Spleen (tissue), 11 donors: Measurements from ENCODE around the gene RNF224. TPM values are rescaled to one million over a fixed set of nuclear protein-coding genes. Genes with fewer than 3 reads are reported as not detected.
A peak's percentile ranks its signal among the peaks of the same experiment; 100 is the strongest.

Experiments used
- DNase-seq: peaks from one replicate; pipeline ENCODE4 v3.0.0-alpha.2; 2020
- H3K27ac ChIP-seq, 8 donors: fragments of 200-600 bp; sonication (generic) in 7 of 8; 1 replicate in 4 of 8; 2 replicates in 4 of 8; pipeline versions ENCODE4 v1.5.0 to v1.8.0; 2016 to 2021; ENCODE audit warnings: inconsistent platforms in 4 of 8, mild to moderate bottlenecking in 4 of 8, moderate library complexity in 1 of 8
- H3K27me3 ChIP-seq, 7 donors: fragments of 200-600 bp; sonication (generic) in 6 of 7; replicated peaks in 1 of 7; 1 replicate in 4 of 7; 2 replicates in 3 of 7; pipeline versions ENCODE4 v1.5.0 to v1.8.0; 2016 to 2021; ENCODE audit warnings: inconsistent platforms in 3 of 7, mild to moderate bottlenecking in 1 of 7
- H3K36me3 ChIP-seq, 6 donors: fragments of 200-600 bp; sonication (generic) in 5 of 6; 1 replicate in 4 of 6; 2 replicates in 2 of 6; pipeline versions ENCODE4 v1.5.0 to v1.8.0; 2016 to 2021; ENCODE audit warnings: inconsistent platforms in 2 of 6
- H3K4me1 ChIP-seq, 6 donors: fragments of 200-600 bp; sonication (generic) in 5 of 6; 1 replicate in 3 of 6; 2 replicates in 3 of 6; pipeline versions ENCODE4 v1.5.0 to v1.8.0; 2016 to 2021; ENCODE audit warnings: inconsistent platforms in 3 of 6
- H3K4me3 ChIP-seq, 8 donors: fragments of 200-600 bp; sonication (generic) in 7 of 8; 1 replicate in 4 of 8; 2 replicates in 4 of 8; pipeline versions ENCODE4 v1.5.0 to v1.8.0; 2016 to 2021; ENCODE audit warnings: inconsistent platforms in 4 of 8, mild to moderate bottlenecking in 4 of 8, moderate library complexity in 2 of 8
- H3K9me3 ChIP-seq, 8 donors: fragments of 200-600 bp; sonication (generic) in 7 of 8; 1 replicate in 4 of 8; 2 replicates in 4 of 8; pipeline versions ENCODE4 v1.5.0 to v1.8.0; 2016 to 2021; ENCODE audit warnings: inconsistent platforms in 4 of 8
- POLR2A ChIP-seq, 3 donors: fragments of 450-650 bp; IDR thresholded peaks; one replicate each; pipeline ENCODE4 v1.5.1; 2017; ENCODE audit warnings: antibody characterized with exemption in 3 of 3, mild to moderate bottlenecking in 1 of 3
- POLR2AphosphoS5 ChIP-seq, 3 donors: sonication (generic); formaldehyde crosslinking; IDR thresholded peaks; one replicate each; pipeline ENCODE4 v1.5.1; 2017; ENCODE audit warnings: antibody characterized with exemption in 3 of 3
- WGBS, 5 donors: extraction: QIAGEN DNeasy Blood & Tissue Kit in 3 of 5; methylation state at CpG; one replicate each; pipeline versions ENCODE4 v1.1.5 to v1.1.7; 2013 to 2018; 5-methylcytosine and 5-hydroxymethylcytosine counted together
- intact Hi-C: fragments of 100-400 bp; cut with DNase I; formaldehyde crosslinking; loops from one replicate; pipeline ENCODE4 v1.15.0; 2023; ENCODE audit warnings: low total_unique reads
- polyA plus RNA-seq, 3 donors: library from polyadenylated mRNA; stranded (reverse); fragments of 200-250 nt; gene quantifications; one replicate each; pipeline ENCODE4 v1.2.1, GENCODE V29; 2013
- total RNA-seq, 7 donors: library from RNA; depleted of rRNA in 3 of 7; stranded (reverse); fragments of >200 nt in 3 of 7; fragmentation: NEBNext Ultra II Directional in 4 of 7; extraction: Animal tissue kit (Norgen Biotek cat#: 25700) in 4 of 7; gene quantifications; one replicate each; pipeline versions ENCODE4 v1.1.0 to v1.2.1, GENCODE V29; 2016 to 2021
- TF ChIP-seq, protein P1 (sequence below), 11 experiments: fragments of 200-600 bp in 7 of 11; fragments of 450-650 bp in 4 of 11; sonication (generic) in 4 of 11; IDR thresholded peaks in 8 of 11; conservative IDR thresholded peaks in 3 of 11; 1 replicate in 7 of 11; 2 replicates in 4 of 11; pipeline versions ENCODE4 v1.4.0 to v1.8.0; 2016 to 2021; ENCODE audit warnings: antibody characterized with exemption in 11 of 11, inconsistent platforms in 4 of 11, mild to moderate bottlenecking in 1 of 11
- donor health status: healthy with polysubstance abuse.
- donor health status: DM: no; HTN: no; CAD: no; lungs with moderate emphysema.
- donor health status: DM: no; HTN: no; CAD: no.
- donor health status: Bipolar disorder and iron deficiency.
- donor health status: healthy.
- donor health status: DM: no; HTN: no; CAD: no.
- donor health status: DM: yes; HTN: yes; CAD: no.

RNF224 gene
- total and polyA plus RNA-seq, 10 donors, result not detected

GRCh38 chr9:137221095-137221505, 6.2 kb upstream of the RNF224 start:
- Histone ChIP-seq H3K27me3 (peaks cover 0 to 18% (median 4%) of the 10 kb centered on the region in 7 donors), H3K27ac (no peak overlapping the region), H3K4me3 (peak overlapping the region in 1 of 8 donors; percentile 81), H3K9me3 (no peaks in the 10 kb centered on the region), H3K36me3 (peaks cover 0 to 22% (median 4%) of the 10 kb centered on the region in 6 donors), H3K4me1 (peaks cover 8 to 73% (median 44%) of the 10 kb centered on the region in 6 donors)
- intact Hi-C loops, result loop anchor here (5.0 kb wide), 1 partner anchor 104 kb away; no protein-coding TSS in a partner anchor
- WGBS, 5 donors, result 84 to 87% (median 85%) methylated on average over 13 to 14 of the region's 14 CpGs; no CpG with 5 or more reads in 2 of the 5 donors
- no peak for DNase-seq
- TF ChIP-seq, protein P1, sequence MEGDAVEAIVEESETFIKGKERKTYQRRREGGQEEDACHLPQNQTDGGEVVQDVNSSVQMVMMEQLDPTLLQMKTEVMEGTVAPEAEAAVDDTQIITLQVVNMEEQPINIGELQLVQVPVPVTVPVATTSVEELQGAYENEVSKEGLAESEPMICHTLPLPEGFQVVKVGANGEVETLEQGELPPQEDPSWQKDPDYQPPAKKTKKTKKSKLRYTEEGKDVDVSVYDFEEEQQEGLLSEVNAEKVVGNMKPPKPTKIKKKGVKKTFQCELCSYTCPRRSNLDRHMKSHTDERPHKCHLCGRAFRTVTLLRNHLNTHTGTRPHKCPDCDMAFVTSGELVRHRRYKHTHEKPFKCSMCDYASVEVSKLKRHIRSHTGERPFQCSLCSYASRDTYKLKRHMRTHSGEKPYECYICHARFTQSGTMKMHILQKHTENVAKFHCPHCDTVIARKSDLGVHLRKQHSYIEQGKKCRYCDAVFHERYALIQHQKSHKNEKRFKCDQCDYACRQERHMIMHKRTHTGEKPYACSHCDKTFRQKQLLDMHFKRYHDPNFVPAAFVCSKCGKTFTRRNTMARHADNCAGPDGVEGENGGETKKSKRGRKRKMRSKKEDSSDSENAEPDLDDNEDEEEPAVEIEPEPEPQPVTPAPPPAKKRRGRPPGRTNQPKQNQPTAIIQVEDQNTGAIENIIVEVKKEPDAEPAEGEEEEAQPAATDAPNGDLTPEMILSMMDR (IDR thresholded peaks at IDR 0.05 in 8 of 11, conservative IDR thresholded peaks at IDR 0.05 in 3 of 11), result no peak
- no peak for TF ChIP-seq POLR2A (IDR thresholded peaks at IDR 0.05)
- TF ChIP-seq POLR2AphosphoS5 (IDR thresholded peaks at IDR 0.05), result no peak

GRCh38 chr9:137221506-137222111, 5.7 kb upstream of the RNF224 start:
- H3K9me3 ChIP-seq, result no peaks in the 10 kb centered on the region
- WGBS, 5 donors, result 7 to 18% (median 10%) methylated on average over 13 to 61 of the region's 61 CpGs
- no peak for DNase-seq
- peaks cover 8 to 69% (median 42%) of the 10 kb centered on the region in 6 donors for H3K4me1 ChIP-seq
- H3K4me3 ChIP-seq, result peak overlapping the region in 6 of 8 donors; percentile 13 to 81 (median 30)
- intact Hi-C loops, result loop anchor here (2.0 to 5.0 kb wide), 2 partner anchors 17 to 104 kb away; partner anchors contain the start of genes NDOR1 and TMEM203
- H3K27me3 ChIP-seq, result peaks cover 0 to 18% (median 4%) of the 10 kb centered on the region in 7 donors
- H3K27ac ChIP-seq, result no peak overlapping the region
- peaks cover 0 to 17% (median under 1%) of the 10 kb centered on the region in 6 donors for H3K36me3 ChIP-seq
- TF ChIP-seq, protein P1 (IDR thresholded peaks at IDR 0.05 in 8 of 11, conservative IDR thresholded peaks at IDR 0.05 in 3 of 11), result no peak
- no peak for TF ChIP-seq POLR2A (IDR thresholded peaks at IDR 0.05)
- no peak for TF ChIP-seq POLR2AphosphoS5 (IDR thresholded peaks at IDR 0.05)

DNA sequence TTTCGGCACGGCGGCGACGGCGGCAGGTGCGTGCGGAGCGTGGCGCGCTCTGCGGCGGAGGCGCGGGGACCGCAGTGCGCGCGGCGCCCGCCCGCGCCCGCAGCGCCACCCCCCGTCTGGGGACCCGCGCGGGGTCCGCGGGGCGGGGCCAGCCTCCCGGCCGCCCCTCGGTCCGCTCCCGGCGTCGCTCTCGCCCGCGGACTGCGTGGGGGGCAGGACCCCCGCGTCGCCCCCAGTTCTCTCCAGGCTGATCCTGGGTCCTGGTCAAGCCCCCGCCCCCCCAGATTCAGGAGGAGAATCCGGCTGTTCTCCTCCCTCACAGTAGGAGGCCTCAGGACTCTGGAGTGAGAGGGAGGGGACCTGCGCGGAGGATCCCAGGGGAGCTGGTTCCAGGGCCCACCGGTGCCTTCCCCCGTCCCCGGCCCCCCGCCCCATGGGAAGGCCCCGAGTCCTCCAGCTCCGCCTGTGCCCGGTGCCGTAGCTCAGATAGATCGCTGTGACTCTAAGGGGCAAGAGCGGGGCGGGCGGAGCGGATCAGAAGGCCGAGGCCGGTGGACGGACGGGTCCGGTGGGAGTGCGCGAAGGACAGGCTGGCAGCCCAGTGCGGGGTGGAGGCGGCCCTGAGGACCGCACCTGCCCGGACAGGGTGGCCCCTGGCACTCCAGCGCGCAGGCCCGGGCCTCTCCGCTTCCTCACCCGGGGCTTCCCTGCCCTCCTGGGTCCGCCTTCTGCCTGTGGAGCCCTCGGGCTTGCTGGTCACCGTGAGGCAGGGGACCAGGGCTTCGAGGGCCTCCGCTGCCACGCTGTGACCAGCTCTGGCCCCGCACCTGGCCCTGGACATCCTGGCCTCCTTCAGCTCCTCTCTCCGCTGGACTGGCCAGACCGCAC, 4.9 kb upstream of the RNF224 start, which contains the start of gene RNF208:
RNF208 (minus strand) TSS at position 51 of the 888 bp plus-strand sequence. CDS start 1,028 bp downstream, outside the sequence.
- WGBS, 5 donors, result 3 to 8% (median 5%) methylated on average over 28 to 88 of the region's 88 CpGs
- H3K4me3 ChIP-seq, result peak within 1 kb of the TSS; percentile 29 to 81 (median 62)
- H3K27me3 ChIP-seq, result peaks cover 0 to 26% (median 4%) of the 10 kb centered on the region in 7 donors
- intact Hi-C loops, result loop anchor here (2.0 to 5.0 kb wide), 2 partner anchors 18 to 105 kb away; partner anchors contain the start of genes NDOR1 and TMEM203
- H3K27ac ChIP-seq, result peak within 1 kb of the TSS; percentile 37 to 94 (median 90)
- DNase-seq, result peak; percentile 88
- TF ChIP-seq POLR2AphosphoS5 (IDR thresholded peaks at IDR 0.05) (no peak), POLR2A (IDR thresholded peaks at IDR 0.05) (no peak)
- TF ChIP-seq, protein P1 (IDR thresholded peaks at IDR 0.05 in 8 of 11, conservative IDR thresholded peaks at IDR 0.05 in 3 of 11), result no peak
- peaks cover 8 to 66% (median 40%) of the 10 kb centered on the region in 6 donors for H3K4me1 ChIP-seq
- H3K36me3 ChIP-seq, result peaks cover 0 to 8% (median 0%) of the 10 kb centered on the region in 6 donors
- H3K9me3 ChIP-seq, result no peaks in the 10 kb centered on the region
